Glomerular endothelial cell (primary cell): ENCODE measurements around the gene MFNG. TPM values are rescaled to one million over a fixed set of nuclear protein-coding genes. Genes with fewer than 3 reads are reported as not detected.
"Not testable (repeated sequence)": the region's sequence is repeated elsewhere in the genome, so short reads cannot be mapped to it uniquely, and the experiment has no call there.

ENCODE experiments used
- DNase-seq: peaks from one replicate; pipeline ENCODE4 v3.0.0-alpha.2; 2011; ENCODE audit warnings: low read depth, low spot score; ENCODE audit errors: extremely low read depth
- total RNA-seq: library from RNA; depleted of rRNA; stranded (reverse); fragments of >200 nt; gene quantifications from 2 replicates; pipeline ENCODE4 v1.2.3, GENCODE V29; 2015

Gene MFNG
- total RNA-seq, 1 donor from 2014 or later, result 109 TPM

- DNase-seq, result no peak
Observed at GRCh38 chr22:37476389-37477329, 9.5 kb downstream of the MFNG start.

- DNase-seq, result no peak
Observed at GRCh38 chr22:37474447-37475090, 11.6 kb downstream of the MFNG start.

- DNase-seq, result no peak
Observed at GRCh38 chr22:37473437-37473946, 12.7 kb downstream of the MFNG start.

DNA sequence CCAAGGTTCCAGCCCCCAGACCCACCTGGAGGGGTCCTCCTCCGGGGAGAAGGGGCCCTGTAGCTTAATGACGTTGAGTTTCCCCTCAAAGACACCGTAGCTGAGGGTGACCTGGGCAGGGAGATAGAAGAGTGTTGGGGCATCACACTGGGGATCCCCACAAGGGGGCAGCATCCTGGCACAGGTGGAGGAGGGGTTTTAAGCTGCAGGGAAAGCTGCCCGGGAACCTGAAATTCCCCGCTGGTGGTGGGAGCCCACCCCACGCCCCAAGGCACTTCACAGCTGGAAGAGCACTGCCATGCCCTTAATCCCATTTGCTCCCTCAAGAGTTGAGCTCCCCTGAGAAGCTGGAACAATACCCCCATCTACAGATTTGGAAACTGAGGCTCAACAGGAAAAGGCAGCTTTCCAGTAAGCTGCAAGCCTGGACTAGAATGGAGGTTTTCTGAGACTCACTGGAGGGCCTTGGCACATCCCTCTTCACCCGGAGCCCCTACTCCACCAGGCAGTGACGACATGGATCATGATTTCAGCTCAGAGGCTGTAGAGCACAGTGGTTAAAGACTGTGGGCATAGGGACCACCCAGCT is 13.7 kb downstream of the MFNG start:
- no peak for DNase-seq

DNA sequence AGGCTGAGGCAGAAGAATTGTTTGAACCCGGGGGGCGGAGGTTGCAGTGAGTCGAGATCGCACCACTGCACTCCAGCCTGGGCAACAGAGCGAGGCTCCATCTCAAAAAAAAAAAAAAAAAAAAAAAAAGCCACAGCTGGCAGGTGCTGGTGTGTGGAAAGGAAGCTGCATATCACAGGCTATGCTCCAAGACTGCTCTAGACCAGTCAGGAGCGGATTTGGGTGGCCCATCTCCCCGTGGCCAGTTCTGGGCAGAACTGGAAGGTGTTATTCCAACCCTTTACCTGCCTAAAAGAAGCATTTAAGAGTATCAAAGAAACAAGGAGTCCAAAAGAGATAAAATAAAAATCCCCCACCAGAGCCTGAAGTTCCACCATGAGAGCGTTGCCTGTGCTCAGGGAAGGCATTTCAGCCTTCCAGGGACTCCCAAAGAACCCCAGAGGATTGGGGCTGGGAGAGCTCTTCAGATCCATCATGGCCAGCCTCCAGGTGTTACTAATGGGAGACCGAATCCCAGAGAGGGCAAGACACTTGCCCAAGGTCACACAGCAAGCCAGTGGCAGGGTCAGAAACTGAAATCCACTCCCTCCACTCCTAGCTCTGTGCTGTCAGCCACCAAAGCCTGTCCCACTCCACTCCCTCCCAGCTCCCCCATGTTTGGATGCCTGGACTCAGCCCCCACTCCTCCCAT is 14.3 kb downstream of the MFNG start:
- no peak for DNase-seq

- no peak for DNase-seq
Observed at GRCh38 chr22:37470087-37470445, 16.1 kb downstream of the MFNG start.

DNA sequence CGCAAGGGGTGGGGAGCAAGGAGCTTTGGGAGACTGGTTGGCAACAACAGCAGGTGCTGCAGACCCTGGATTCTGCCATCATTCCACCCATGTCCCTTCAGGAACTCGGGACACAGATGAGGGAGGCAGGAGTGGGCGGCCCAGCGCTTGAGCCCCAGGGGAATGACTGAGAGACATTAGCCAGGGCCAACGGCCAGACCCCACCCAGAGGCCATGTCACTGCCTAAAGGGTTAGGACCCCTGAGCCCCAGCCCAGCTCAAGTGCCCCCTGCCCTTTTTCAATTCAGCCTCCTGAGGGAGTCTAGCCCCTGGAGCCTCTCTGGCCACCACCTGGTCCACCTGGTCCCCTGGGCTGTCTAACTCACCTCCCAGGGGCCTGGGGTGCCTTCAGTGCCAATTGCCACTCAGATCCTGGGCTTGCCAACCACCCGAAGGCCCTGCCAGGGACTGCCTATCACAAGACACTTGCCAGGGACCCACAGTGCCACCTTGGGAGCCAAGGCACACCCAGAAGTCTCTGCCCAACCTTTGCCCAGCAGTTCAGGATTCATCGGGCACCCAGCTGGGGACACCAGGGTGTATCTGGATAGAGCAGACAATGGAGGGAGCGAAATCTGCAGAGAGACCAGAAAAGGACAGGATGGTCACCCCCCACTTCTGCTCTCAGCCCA is 16.6 kb downstream of the MFNG start:
- DNase-seq, result no peak

- not testable (repeated sequence) for DNase-seq
Observed at GRCh38 chr22:37468201-37468695, 17.9 kb downstream of the MFNG start.

- no peak for DNase-seq
Observed at GRCh38 chr22:37467391-37467955, 18.7 kb downstream of the MFNG start.

- DNase-seq, result no peak
Observed at GRCh38 chr22:37464181-37464580, 22.0 kb downstream of the MFNG start.

- no peak for DNase-seq
Observed at GRCh38 chr22:37462983-37463382, 23.2 kb downstream of the MFNG start.

DNA sequence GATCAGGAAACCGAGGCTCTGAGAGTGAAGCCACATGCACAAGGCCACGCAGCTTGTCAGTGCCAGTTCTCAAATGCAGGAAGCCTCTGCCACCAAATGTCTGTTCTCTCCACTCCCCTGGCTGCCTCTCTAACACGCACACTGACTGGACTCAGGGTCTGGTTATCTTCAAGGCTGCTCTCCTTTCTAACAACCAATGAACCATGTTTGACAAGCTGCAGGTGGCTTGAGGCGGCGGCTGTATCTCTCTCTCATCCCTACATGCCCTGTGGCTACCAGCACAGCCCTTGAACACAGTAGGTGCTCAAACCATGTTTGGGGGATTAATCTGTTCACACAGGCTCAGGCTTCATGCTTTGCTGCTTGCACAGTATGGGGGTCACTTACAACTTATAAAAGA is 23.7 kb downstream of the MFNG start:
- no peak for DNase-seq

GRCh38 chr22:37461961-37462360 is 24.2 kb downstream of the MFNG start:
- no peak for DNase-seq

- no peak for DNase-seq
Observed at GRCh38 chr22:37460684-37461083, 25.5 kb downstream of the MFNG start.

GRCh38 chr22:37459206-37459605 is 27.0 kb downstream of the MFNG start:
- no peak for DNase-seq

- no peak for DNase-seq
Observed at GRCh38 chr22:37457093-37457893, 28.9 kb downstream of the MFNG start.

DNA sequence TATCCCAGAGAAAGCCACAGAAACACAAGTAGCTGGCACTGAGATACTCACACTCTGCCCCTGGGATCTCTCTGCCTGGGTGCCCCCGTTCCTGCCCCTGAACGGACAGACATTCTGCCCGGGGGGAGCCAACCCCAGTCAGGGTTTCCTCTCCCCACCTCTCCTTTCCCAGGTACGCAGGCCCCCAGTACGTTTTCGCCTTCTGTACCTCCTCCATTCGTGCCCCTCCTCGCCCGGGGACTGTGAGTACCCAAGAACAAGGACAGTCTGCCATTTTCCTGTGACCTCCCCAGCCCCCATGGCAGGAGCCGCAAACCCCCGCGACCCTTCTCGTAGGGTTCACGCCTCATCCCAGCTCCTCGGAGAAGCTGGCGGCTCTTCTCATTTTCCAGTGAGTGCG is 29.8 kb downstream of the MFNG start:
- DNase-seq, result no peak

GRCh38 chr22:37455896-37456295 is 30.3 kb downstream of the MFNG start:
- no peak for DNase-seq
